HG03060 (cell line): ENCODE results near the gene PLA2G5.

ENCODE experiments used
- ATAC-seq: cut with Tn5 transposase; IDR thresholded peaks from one replicate; pipeline ENCODE4 v1.9.1; 2021; ENCODE audit warnings: low read depth, moderate number of reproducible peaks; ENCODE audit not compliant: unreplicated experiment

The PLA2G5 gene

GRCh38 chr1:20063861-20064292 lies 6.1 kb upstream of the PLA2G5 start:
- ATAC-seq, result no peak

DNA sequence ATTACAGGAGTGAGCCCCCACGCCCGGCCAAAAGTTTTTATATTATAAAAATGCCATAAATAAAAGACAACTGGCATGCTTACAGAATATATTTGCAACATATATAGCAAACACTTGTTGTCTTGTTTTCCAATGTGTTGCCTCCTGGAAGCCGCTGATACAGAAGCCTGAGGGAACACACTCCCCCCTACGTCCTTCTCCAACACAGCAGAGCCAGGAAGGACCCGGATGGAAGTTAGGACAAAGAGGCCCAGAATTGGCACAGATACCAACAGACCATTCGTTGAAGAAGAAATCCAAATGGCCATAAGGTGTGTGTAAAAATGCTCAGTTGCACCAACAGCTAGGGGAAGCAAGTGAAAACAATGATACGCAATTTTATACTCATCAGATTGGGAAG lies 1.3 kb upstream of the PLA2G5 start:
- ATAC-seq, result no peak

- no peak for ATAC-seq
These were observed 363 bp downstream of the PLA2G5 start for GRCh38 chr1:20070357-20070756.

- ATAC-seq, result no peak
These were observed 1.4 kb downstream of the PLA2G5 start for GRCh38 chr1:20071416-20071815.

DNA sequence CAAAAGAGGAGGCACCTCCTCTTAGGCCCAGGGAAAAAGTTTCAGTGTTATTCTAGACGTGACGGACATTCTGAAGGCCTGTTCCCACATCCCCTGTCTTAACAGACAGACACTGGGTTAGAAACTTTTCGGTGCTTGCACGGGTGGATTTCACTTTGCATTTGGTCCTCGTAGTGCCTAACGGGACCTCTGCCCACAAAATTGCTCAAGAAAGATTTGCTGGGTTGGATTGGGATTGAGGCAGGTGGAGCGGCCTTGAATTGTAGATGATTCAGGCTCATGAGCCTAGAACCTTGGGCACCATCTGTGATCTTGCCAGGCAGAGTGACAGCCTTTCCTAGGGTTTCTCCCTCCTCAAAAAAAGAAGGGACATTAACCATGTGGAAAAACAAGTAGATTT lies 2.8 kb downstream of the PLA2G5 start:
- ATAC-seq, result no peak

- no peak for ATAC-seq
These were observed 3.3 kb downstream of the PLA2G5 start for GRCh38 chr1:20073256-20073655.

DNA sequence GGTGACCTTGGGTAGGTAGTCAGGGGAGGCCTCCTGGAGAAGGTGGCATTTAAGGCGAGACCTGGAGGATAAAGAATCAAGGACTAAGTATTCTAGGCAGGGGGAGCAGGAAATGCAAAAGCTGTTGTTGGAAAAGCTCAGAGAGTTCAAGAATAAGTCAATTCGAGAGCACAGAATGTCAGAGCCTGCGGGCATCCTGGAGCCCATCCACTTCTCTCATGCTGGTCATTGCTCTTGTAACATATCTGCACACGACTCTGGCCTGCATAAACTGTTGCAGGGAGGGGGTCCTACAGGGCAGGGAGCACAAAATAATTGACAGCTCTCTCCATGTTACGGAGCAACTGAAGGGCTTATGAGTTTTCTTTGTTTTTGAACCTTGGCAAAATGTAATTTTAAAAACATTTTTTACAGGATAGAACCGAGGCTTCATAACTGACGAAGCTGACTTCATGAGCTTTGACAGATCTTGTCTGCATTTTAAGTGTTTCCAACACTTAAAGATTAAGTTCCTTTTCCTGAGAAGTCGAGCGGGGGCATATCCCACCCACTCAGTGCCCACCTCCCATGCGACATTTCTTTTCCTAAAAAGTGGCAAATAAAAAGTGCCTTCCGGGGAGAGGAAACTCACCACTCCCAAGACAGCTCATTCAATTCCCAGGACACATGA lies 4.2 kb downstream of the PLA2G5 start:
- ATAC-seq, result no peak

DNA sequence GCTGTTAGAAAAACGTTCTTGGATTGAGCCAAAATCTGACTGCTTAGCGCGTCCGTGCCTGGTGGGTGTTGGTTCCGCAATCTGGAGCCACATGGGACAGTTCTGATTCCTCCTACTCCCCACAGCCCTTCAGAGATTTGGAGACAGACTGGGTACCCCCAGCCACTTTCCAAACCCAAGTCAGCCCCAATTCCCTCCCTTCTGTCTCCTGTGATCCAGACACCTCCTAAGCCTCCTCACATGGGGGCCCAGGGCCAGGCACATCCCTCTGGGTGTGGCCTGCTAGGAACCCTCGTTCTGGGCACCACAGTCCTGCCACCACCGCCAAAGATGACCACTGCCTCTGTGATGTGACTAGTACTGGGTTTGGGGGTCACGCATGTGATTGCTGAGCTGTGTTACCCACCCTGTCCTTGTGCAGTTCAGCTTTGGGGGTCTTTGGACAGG lies 4.8 kb downstream of the PLA2G5 start:
- no peak for ATAC-seq

DNA sequence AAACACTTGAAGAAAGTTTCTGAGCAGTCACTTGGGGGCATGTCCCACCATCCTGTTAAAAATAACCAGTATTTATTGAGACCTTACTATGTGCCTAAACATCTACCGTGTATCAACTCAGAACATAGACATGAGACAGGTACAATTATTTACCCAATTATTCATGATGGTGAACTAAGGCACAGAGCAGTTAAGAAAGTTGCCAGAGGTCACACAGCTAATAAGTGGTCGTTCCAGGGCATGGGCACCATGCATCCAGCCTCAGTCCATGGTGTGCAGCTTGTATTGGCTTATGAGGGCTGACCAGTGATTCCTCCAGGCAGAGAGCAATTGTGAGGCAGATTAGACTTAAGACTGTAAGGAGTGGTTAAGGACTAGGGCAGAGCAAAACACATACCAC lies 5.4 kb downstream of the PLA2G5 start:
- no peak for ATAC-seq

DNA sequence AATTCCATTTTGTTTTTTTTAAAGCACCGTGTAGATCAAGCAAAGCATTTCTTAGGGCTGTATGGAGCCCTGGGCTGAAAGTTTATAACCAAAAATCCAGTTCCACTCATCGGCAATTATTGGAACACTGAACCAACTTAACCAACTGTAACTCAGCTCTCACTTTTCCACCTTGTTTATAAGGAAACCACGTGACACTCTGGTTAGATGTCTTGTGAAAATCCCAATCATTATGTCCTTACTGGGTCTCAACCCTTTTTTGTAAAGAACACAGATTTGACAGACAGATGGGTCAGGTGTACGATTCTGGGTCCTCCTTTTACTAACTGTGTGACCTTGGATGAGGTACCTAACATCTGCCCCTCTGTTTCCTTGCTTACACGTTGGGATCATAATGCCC lies 6.2 kb downstream of the PLA2G5 start:
- ATAC-seq, result no peak

- no peak for ATAC-seq
These were observed 6.9 kb downstream of the PLA2G5 start for GRCh38 chr1:20076710-20077461.

DNA sequence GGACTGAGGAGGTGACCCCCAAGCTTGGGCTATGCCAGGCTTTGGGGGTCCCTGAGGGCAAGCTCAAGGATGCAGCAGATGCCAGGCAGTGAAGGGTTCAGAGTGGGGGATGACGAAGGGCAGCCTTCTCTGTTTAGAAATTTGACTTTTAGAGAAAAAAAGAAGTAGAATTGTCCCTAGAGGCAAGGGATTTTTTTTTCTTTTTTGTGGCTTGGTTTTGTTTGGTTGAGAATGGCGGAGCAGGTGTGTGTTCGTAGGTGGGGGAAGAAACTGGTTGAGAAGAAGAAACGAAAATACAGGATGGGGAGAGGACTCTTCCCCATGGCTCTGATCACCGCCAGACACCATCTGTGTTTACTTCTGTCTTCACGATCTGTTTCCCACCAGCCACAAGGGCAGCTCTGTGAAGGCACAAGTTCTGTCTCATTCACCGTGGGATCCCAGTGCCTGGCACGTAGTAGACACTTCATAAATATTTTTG lies 8.2 kb downstream of the PLA2G5 start:
- no peak for ATAC-seq

DNA sequence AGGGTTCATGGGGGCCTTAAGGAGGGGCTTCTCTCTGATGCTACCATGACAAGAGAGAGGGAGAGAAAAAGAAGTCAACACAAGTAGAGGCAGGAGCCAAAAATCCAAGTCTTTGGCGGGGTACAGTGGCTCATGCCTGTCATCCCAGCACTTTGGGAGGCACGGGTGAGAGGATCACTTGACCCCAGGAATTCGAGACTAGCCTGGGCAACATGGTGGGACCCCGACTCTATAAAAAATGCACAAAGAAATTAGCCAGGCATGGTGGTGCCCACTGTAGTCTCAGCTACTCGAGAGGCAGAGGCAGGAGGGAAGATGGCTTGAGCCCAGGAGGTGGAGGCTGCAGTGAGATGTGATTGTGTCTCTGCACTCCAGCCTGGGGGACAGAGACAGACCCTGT lies 8.7 kb downstream of the PLA2G5 start:
- ATAC-seq, result no peak

GRCh38 chr1:20079661-20080305 lies 9.8 kb downstream of the PLA2G5 start:
- no peak for ATAC-seq

GRCh38 chr1:20080441-20081352 lies 10.7 kb downstream of the PLA2G5 start:
- ATAC-seq, result no peak

DNA sequence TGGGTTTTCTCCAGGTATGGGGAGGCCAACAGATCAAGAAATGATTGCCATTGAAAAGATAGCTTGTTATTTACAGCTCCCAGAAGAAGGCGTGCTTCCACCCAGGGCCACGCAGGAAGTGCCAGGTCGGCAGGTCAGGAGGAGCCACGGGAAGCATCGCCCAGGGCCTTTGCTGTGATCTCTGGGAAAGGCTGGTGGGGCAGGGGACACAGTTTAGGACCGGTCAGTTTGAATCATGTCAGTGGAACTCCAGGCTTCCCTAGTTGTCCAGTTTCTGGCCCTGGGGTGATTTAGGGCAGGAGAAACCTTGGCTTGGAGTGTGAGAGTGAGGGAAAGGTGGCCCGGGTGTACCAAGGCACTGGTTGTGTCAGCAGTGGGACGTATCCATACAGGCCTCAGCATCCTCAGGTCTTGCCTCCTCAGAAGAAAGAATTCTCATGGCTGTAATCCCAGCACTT lies 11.4 kb downstream of the PLA2G5 start:
- no peak for ATAC-seq

GRCh38 chr1:20082772-20083171 lies 12.8 kb downstream of the PLA2G5 start:
- ATAC-seq, result no peak

DNA sequence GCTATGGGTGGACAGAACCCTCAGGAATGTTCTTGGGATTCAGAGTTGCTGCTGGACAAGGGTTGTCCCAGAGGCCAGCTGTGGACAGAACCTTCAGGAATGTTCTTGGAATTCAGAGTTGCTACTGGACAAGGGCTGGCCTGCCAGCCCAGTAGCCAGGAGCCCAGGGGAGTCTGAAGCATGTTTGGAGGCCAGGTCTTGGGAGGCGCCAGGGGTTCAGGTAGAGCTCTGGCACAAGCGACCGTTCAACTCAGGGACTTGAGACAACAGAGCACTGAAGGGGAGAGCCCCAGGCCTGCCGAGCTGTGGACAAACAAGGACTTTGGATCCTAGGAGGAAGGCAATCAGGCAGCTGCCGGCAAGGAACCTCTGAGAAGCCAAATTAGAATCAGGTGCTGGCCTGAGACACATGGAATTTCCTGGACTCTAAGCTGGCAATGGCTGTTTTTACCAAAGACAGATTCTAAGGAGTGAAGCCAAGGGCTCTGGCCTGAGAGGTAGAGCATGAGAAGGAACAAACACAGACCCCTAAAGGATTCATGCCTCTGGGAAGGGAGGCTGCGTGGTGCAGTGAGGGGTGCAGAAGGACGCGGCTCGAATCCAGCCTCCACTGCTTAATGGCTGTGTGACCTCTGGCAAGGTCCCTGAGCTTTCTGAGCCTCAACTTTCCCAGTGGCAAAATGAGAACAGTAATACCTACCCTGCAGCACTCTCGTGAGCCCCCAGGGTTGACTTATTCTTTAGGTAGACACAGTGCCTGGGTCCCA lies 13.4 kb downstream of the PLA2G5 start:
- no peak for ATAC-seq

DNA sequence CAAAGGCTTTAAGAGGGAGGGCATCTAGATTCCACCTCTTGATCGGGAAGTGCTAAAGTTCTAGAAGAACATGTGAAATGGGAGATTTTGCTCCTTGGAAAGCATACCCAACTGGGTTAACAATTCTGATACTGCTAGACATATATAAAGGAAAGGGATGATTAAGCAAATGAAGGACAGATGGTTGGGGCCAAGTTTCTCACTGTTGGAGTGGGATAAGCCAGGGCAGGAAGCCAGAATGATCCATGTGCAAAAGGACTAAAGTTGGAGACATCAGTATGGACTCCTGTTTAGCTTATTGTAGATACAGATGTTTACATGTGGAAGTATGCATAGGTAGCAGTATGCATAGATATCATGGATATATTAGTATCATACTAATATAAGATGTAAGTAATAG lies 16.8 kb downstream of the PLA2G5 start:
- ATAC-seq, result no peak

- ATAC-seq, result no peak
These were observed 17.7 kb downstream of the PLA2G5 start for GRCh38 chr1:20087668-20088067.
